RWPE1 (cell line): Measurements from ENCODE around the gene CLEC18A.
A peak's percentile ranks its signal among the peaks of the same experiment; 100 is the strongest.

Experiments
- CTCF ChIA-PET: fragments of 350-600 bp; sonication (Branson Sonifier 250); formaldehyde crosslinking; extraction: SDS; loops from one replicate; lab custom pipeline; 2021; lab: Yijun Ruan, JAX
- POLR2A ChIA-PET: fragments of 400-600 bp; formaldehyde crosslinking; extraction: SDS; loops from one replicate; lab custom pipeline; 2020; ENCODE audit warnings: antibody characterized with exemption; ENCODE audit not compliant: low non-redundant PET; lab: Yijun Ruan, JAX
- DNase-seq: peaks from one replicate; pipeline ENCODE4 v3.0.0; 2012; ENCODE audit warnings: low spot score
- H3K27ac ChIP-seq: fragments of 450-650 bp; 2 replicates; pipeline ENCODE4 v1.5.1; 2017
- CTCF ChIP-seq: fragments of 450-650 bp; conservative IDR thresholded peaks from 2 replicates; pipeline ENCODE4 v1.5.1; 2017; ENCODE audit warnings: low read depth, mild to moderate bottlenecking

CLEC18A gene

GRCh38 chr16:69909760-69910159 is 41.4 kb upstream of the CLEC18A start:
- POLR2A ChIA-PET: no interaction called here
- H3K27ac ChIP-seq: no peak overlapping the region
- TF ChIP-seq CTCF: no peak
- CTCF ChIA-PET: no interaction called here
- DNase-seq: no peak

- no peak overlapping the region for H3K27ac ChIP-seq
- CTCF ChIA-PET: no interaction called here
- POLR2A ChIA-PET: no interaction called here
- DNase-seq: no peak
- no peak for TF ChIP-seq CTCF
These were observed 40.2 kb upstream of the CLEC18A start for GRCh38 chr16:69910964-69911363.

GRCh38 chr16:69916462-69916861 is 34.7 kb upstream of the CLEC18A start:
- ChIA-PET POLR2A (no interaction called here), CTCF (interaction anchor here (0.6 kb wide), 1 partner anchor 14 kb away, joined by 3 read pairs; no protein-coding TSS in a partner anchor)
- DNase-seq: no peak
- TF ChIP-seq CTCF: no peak
- H3K27ac ChIP-seq: no peak overlapping the region

GRCh38 chr16:69917311-69917710 is 33.8 kb upstream of the CLEC18A start:
- DNase-seq: no peak
- peak overlapping the region; percentile 71 for H3K27ac ChIP-seq
- ChIA-PET CTCF (no interaction called here), POLR2A (no interaction called here)
- TF ChIP-seq CTCF: no peak

- ChIA-PET CTCF (interaction anchor here (1.2 kb wide), 1 partner anchor 13 kb away, joined by 4 read pairs; no protein-coding TSS in a partner anchor), POLR2A (no interaction called here)
- TF ChIP-seq CTCF: no peak
- peak; percentile 87 for DNase-seq
- H3K27ac ChIP-seq: peak overlapping the region; percentile 71
These were observed 33.4 kb upstream of the CLEC18A start for GRCh38 chr16:69917739-69918138.

GRCh38 chr16:69918241-69918640 is 32.9 kb upstream of the CLEC18A start:
- ChIA-PET POLR2A (no interaction called here), CTCF (interaction anchor here (1.2 kb wide), 1 partner anchor 12 kb away, joined by 4 read pairs; no protein-coding TSS in a partner anchor)
- DNase-seq: no peak
- no peak for TF ChIP-seq CTCF
- no peak overlapping the region for H3K27ac ChIP-seq
